Lung microvascular endothelial cell (primary cell): Measurements from ENCODE around the gene ZMYND8. TPM values are rescaled to one million over a fixed set of nuclear protein-coding genes. Genes with fewer than 3 reads are reported as not detected.

ENCODE experiments used
- DNase-seq, 2 donors: peaks; one replicate each; pipeline versions ENCODE4 v3.0.0 to v3.0.0-alpha.2; 2010; ENCODE audit warnings: low read depth in 2 of 2
- total RNA-seq: library from RNA; depleted of rRNA; stranded (reverse); fragments of >200 nt; gene quantifications from 2 replicates; pipeline ENCODE4 v1.2.1, GENCODE V29; 2014

The ZMYND8 gene
- total RNA-seq, 1 donor from 2014 or later = 74.8 TPM

GRCh38 chr20:47332381-47333206, 23.9 kb downstream of the ZMYND8 start:
- DNase-seq = no peak

- DNase-seq = peak in 1 of 2 donors; percentile 90
Observed at GRCh38 chr20:47330933-47331708, 25.4 kb downstream of the ZMYND8 start.

- no peak for DNase-seq
Observed at GRCh38 chr20:47330071-47330470, 26.4 kb downstream of the ZMYND8 start.

GRCh38 chr20:47328129-47328528, 28.4 kb downstream of the ZMYND8 start:
- peak in 1 of 2 donors; percentile 51 for DNase-seq

GRCh38 chr20:47327711-47328110, 28.8 kb downstream of the ZMYND8 start:
- no peak for DNase-seq

- DNase-seq = peak in 1 of 2 donors; percentile 87
Observed at GRCh38 chr20:47326658-47327268, 29.7 kb downstream of the ZMYND8 start.

- DNase-seq = no peak
Observed at GRCh38 chr20:47325242-47325641, 31.3 kb downstream of the ZMYND8 start.

GRCh38 chr20:47320990-47321805, 35.3 kb downstream of the ZMYND8 start:
- DNase-seq = peak in 1 of 2 donors; percentile 34

- DNase-seq = peak; percentile 69 to 95
Observed at GRCh38 chr20:47319517-47320252, 36.8 kb downstream of the ZMYND8 start.

GRCh38 chr20:47318586-47319516, 37.6 kb downstream of the ZMYND8 start:
- peak; percentile 73 to 76 for DNase-seq

GRCh38 chr20:47318027-47318585, 38.4 kb downstream of the ZMYND8 start:
- peak; percentile 59 to 70 for DNase-seq

GRCh38 chr20:47317127-47317895, 39.2 kb downstream of the ZMYND8 start:
- DNase-seq = peak; percentile 95 to 98

GRCh38 chr20:47316776-47317126, 39.7 kb downstream of the ZMYND8 start:
- DNase-seq = no peak

GRCh38 chr20:47315339-47316056, 41.0 kb downstream of the ZMYND8 start:
- DNase-seq = peak; percentile 56 to 82

GRCh38 chr20:47314647-47315338, 41.7 kb downstream of the ZMYND8 start:
- no peak for DNase-seq

- DNase-seq = no peak
Observed at GRCh38 chr20:47311967-47312681, 44.4 kb downstream of the ZMYND8 start.
